Measurements from ENCODE around the gene ACAD10. TPM values are rescaled to one million over a fixed set of nuclear protein-coding genes. Genes with fewer than 3 reads are reported as not detected.

ACAD10 gene
- total RNA-seq (2022; extraction: Qiagen RNA extraction; ENCODE audit: low read depth): 9.2 to 13.0 TPM (median 11.6 TPM) in 5 replicates

GRCh38 chr12:111685811-111686573 lies at the start of gene ACAD10, which contains the start of gene BRAP:
Gene ACAD10 (plus strand): TSS chr12:111686053. CDS start chr12:111692710, 6,657 bp downstream.
Gene BRAP (minus strand): TSS chr12:111685956. CDS start chr12:111685792, 164 bp downstream.

GRCh38 chr12:111766608-111767361 lies 80.9 kb downstream of the ACAD10 start, which contains the start of gene ALDH2:
Gene ALDH2 (plus strand): TSS chr12:111766933. CDS start chr12:111766983, 50 bp downstream.

Other genes with a start within 250 kb of the ACAD10 start
- 41.9 to 48.3 TPM (median 43.2 TPM) in 5 replicates for gene ATXN2, start 86.7 kb upstream of the ACAD10 start, total RNA-seq (2022; extraction: Qiagen RNA extraction; ENCODE audit: low read depth)
- 11.6 to 16.8 TPM (median 14.4 TPM) in 5 replicates for gene BRAP, start 97 bp upstream of the ACAD10 start, total RNA-seq (2022; extraction: Qiagen RNA extraction; ENCODE audit: low read depth)
- gene ALDH2, start 80.9 kb downstream of the ACAD10 start, total RNA-seq (2022; extraction: Qiagen RNA extraction; ENCODE audit: low read depth): 81.1 to 93.8 TPM (median 88.2 TPM) in 5 replicates
- 46.4 to 57.4 TPM (median 56.6 TPM) in 5 replicates for gene MAPKAPK5, start 156.2 kb downstream of the ACAD10 start, total RNA-seq (2022; extraction: Qiagen RNA extraction; ENCODE audit: low read depth)

All from A549 treated with DMSO at 1 μM for 4 hours (cell line).